Activated gamma-delta T cell treated with Interleukin-2 at 50 U/mL for 16 hours (primary cell): Measurements from ENCODE around the gene KCNJ14.
A peak's percentile ranks its signal among the peaks of the same experiment; 100 is the strongest.
"Not testable (repeated sequence)": the region's sequence is repeated elsewhere in the genome, so short reads cannot be mapped to it uniquely, and the experiment has no call there.

Experiments
- DNase-seq: peaks from one replicate; pipeline ENCODE4 v3.0.0-alpha.2; 2020

KCNJ14 gene

DNA sequence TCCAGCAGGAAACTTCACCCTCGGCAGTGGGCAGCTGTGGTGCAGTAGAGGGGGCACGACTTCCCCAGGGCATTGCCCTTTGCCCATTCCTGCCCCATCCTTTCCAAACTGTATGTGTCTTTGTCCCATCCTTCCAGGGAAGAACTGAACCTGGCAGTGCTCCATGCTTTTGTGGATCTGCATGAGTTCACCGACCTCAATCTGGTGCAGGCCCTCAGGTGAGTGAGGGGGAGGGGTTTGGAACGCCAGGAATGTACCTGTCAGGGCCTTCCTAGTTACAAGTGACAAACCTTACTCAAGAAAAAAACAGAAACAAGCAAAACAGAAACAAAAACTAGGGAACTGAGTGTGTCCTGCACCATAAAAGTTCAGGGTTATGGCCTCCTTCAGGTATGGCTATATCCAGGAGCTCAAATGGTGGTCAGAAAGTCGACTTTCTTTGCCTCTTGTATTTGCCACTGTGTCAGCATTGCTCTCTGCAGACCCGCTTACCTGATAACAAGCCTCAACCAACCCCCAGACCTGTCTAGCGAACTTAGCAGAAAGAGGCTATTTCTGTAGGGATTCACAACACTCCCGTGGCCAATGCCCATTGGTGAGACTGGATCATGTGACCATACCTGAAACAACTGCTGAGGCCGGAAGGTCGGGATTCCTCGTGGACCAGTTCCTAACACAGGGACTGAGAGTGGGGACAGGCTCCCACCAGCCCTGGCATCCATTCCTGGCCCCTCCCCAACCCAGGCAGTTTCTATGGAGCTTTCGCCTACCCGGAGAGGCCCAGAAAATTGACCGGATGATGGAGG lies 18.0 kb downstream of the KCNJ14 start:
- DNase-seq, result no peak

DNA sequence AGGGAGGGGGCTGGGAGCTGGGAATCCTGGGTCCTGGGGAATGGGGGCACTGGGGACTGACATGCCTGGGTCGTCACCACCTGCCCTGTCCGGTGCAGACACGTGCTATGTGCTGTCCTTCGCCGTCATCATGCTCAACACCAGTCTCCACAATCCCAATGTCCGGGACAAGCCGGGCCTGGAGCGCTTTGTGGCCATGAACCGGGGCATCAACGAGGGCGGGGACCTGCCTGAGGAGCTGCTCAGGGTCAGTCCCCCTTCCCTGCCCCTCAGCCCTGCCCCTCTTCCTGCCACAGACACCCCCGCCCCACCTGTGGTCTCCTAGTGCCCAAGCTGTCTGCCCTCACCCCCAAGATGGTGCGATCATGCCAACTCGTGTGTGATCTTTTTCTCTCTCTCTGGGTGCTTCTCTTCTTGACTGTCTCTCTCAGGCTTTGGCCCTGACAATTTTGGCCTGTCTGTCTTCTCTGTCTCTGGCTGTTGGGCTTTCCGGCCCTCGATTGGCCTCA lies 18.8 kb downstream of the KCNJ14 start:
- no peak for DNase-seq

DNA sequence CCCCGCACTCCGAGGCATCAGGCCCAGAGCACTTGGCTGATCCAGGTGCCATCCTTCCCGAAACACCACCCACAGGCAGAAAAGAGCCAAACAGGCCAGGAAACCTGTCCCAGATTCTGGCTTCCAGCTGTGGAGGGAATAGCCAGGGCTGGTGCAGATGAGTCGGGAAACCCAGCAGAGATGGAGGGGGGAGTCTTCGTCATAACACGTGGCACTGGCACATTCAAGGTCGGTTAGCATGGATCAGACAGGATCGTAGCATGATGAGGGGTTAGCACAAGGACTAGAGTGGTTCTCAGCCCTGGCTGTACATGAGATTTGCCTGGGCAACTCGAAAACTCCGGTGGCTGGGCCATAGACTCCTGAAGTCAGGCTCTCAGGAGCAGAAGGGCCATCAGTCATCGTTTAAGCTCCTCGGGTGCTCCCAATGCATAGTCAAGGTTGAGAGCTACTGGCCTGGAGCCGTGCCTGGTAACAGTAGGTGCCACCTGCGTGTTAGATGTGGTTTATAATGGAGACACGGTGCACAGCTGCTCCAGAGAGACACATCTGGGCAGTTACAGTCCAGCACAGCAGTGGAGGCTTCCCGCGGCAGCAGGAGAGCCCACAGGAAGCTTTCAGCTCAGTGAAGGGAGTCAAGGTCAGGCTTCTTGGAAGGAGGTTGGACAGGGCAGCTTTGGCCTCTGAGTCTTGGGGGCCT lies 20.1 kb downstream of the KCNJ14 start:
- no peak for DNase-seq

DNA sequence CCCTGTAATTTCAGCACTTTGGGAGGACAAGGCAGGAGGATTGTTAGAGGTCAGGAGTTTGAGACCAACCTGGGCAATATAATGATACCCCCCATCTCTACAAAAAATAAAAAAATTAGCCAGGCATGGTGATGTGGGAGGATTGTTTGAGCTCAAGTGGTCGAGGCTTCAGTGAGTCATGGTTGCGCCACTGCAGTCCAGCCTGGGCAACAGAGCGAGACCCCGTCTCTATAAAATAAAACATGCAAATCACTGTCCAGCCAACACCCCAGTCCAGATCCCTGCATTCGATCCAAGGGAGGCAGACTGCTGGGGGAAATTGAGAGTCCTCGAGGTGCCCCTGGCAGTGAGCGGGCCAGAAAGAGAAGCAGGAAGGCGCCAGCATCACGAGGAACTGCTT lies 20.8 kb downstream of the KCNJ14 start:
- no peak for DNase-seq

DNA sequence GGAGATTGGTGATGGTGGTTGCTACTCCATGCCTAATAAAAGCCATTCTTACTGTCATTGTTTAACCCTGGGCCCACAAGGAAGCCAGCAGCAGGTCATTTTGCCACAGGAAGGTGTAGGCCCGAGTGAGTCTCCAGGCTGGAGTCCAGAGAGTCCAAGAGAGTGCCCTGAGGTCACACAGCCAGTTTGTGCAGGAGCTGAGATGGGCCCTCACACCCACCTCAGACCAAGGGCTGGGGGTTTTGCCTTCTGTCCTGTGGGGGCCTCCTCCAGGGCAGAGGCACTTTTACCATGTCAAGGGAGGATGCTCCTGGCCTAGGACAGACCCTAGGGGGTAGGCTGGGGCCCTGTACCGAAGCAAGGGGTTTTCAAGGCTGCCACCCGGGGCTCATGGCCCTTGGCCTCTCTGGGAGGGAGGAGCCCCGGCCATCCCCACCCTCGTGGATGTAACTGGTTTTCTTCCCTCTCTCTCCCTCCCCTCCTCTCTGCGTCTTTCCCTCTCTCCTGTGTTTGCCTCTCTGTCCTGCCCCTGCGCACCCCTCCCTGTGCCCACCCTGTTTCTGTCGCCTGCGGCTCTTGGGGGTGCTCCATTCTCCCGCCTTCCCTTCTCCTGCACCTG lies 21.8 kb downstream of the KCNJ14 start:
- DNase-seq, result no peak

DNA sequence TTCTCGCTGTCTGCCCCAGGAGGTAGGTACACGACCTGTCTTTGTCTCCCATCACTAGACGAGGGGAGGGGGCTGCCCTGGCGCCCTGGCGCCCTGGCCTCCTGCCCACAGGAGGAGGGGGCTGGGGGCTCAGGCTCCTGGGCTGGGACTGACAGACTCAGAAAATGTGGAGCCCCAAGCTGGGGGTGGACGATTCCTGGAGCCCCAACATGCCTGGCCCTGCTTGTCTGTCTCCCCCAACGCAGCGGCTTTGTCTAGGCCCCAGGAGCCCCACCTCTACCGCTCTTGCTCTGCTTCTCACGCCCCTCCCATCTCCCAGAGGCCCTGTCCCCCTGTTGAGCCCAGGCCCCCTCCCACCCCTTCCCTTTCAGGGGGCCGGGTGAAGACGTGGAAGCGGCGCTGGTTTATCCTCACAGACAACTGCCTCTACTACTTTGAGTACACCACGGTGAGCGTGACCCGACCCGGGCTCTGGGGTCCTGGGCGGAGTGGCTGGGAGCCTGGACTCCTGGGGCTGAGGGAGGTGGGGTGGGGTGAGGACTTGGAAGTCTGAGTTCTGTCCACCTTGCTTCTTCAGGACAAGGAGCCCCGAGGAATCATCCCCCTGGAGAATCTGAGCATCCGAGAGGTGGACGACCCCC lies 22.4 kb downstream of the KCNJ14 start:
- DNase-seq, result no peak

DNA sequence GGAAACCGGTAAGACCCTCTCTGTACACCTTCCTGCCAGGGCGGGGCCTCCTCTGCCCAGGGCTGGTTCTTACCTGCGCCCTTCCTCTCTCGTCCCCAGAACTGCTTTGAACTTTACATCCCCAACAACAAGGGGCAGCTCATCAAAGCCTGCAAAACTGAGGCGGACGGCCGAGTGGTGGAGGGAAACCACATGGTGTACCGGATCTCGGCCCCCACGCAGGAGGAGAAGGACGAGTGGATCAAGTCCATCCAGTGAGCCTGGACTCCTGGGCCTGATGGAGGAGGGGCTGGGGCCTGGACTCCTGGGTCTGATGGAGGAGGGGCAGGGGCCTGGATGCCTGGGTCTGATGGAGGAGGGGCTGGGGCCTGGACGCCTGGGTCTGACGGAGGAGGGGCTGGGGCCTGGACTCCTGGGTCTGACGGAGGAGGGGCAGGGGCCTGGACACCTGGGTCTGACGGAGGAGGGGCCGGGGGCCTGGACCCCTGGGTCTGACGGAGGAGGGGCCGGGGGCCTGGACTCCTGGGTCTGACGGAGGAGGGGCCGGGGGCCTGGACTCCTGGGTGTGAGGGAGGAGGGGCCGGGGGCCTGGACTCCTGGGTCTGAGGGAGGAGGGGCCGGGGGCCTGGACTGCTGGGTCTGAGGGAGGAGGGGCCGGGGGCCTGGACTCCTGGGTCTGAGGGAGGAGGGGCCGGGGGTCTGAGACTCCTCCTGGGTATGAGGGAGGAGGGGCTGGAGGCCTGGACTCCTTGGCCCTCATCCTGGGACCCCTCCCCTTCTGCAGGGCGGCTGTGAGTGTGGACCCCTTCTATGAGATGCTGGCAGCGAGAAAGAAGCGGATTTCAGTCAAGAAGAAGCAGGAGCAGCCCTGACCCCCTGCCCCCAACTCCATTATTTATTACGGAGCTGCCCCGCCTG lies 23.2 kb downstream of the KCNJ14 start:
- no peak for DNase-seq

DNA sequence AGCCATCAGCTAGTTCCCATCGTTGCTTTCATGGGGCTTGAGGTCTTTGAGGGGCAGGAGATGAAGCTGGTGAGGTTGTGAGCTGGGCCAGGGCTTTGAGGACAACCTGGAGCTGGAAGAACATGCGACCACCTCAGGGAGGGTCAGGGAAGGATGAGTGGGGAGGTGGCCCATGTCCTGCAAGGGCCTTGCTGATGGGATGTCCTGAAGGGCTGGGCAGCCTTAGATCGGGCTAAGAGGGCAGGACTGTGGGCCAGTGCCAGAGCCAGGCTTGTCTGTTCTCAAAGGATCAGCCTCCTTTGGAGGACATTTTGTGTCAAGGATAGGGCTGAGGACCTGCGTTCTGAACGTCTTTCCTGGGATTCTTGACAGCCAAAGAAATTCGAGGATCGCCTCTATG lies 24.3 kb downstream of the KCNJ14 start:
- no peak for DNase-seq

DNA sequence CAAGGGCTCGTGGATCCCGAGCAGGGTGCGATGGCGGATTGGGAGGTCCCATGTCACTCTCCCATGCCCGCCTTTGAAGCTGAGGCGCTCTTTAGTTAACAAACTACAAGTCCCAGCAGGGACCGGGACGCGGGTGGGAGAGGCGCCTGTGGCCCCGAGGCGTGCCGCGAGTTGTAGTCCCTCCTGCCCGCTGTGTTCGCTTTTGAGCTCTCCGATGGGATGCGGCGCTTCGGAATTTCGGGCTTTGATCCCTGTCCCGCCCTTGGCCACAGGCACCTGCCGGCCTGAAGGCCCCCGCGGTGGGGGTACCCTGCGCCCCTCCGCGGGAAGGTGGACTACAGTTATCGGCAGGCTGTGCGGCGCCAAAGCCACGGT lies 24.8 kb downstream of the KCNJ14 start:
- DNase-seq, result no peak

DNA sequence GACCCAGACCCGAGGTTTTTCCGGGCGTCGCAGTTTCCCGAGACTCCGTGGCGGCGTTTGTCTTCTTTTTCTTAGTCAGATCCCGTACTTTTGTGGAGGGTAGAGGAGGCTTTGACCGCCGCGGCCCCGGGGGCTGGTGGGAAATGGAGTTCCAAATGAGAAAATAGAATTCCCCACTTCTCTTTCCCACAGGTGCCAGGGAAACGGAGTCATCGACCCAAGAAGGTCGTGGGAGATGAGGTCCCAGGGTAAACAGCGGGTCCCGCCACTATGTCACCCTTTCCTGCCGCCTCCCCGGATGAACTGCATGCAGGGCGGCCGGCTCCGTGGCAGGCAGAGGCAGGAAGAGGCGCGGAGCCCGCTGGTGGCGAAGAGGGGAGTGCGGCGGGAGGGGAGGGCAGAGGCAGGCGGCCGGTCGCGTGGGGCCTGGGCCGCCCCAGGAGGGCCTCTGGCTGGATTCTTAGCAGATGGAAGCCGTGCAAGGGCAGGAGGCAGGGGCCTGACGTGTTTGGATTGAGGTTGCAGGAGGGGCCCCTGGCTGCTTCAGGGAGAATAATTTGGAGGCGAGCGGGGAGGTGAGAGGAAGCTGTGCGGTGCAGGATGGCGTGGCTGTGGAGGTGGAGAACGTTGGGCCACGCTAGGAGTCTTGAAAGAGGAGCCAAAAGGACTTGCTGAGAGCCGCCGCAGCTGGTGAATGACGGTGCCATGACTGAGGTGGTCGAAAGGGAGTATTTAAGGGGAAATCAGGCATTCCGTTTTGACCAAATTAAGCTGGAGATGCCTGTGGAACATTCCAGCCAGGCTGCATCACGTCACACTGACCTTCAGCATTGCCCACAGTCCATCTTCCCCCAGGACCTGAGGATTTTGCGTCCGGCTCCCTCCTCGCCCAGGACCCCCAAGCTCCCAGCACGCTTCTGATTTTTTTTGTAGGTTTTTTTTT lies 25.5 kb downstream of the KCNJ14 start:
- DNase-seq, result peak; percentile 53

DNA sequence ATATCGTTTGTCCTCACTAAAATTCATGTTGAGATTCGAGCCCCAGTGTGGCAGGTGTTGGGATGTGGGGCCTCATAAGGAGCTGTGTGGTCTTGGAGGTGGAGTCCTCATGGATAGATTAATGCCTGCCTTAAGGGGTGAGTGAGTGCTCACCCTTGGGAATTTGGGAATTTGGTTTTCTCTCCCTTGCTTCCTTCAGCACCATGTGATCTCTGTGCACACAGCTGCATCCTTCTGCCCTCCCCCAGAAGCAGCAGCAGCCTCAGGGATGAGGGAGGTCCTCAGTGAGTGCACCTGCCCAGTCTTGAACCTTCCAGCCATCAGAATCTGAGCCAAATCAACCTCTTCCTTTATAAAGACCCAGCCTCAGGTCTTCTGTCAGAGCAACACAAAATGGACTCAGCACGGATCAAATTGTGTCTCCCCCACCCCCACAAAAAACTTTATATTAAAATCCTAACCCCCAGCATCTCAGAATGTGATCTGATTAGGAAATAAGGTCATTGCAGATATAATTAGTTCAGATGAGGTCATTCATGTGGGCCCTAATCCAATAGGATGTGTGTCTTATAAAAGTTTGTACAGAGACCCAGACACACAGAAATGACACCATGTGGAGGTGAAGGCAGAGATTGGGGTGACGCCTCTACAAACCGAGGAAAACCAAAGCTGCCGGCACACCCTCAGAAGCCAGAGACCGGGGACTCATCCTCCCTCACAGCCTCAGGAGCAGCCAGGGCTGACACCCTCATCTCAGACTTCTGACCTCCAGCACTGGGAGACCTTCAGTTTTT lies 26.7 kb downstream of the KCNJ14 start:
- no peak for DNase-seq

DNA sequence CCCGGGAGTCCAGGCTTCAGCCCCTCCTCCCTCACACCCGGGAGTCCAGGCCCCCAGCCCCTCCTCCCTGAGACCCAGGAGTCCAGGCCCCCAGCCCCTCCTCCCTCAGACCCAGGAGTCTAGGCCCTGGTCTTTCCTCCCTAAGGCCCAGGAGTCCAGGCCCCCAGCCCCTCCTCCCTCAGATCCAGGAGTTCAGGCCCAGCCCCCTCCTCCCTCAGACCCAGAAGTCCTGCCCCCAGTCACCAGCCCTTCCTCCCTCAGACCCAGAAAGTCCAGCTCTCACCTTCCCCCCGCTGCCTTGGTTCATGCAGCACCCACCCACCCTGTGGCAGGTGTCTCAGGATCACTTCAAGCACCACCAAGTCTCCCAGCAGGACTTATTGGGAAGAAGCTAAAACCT lies 27.9 kb downstream of the KCNJ14 start:
- DNase-seq, result no peak

DNA sequence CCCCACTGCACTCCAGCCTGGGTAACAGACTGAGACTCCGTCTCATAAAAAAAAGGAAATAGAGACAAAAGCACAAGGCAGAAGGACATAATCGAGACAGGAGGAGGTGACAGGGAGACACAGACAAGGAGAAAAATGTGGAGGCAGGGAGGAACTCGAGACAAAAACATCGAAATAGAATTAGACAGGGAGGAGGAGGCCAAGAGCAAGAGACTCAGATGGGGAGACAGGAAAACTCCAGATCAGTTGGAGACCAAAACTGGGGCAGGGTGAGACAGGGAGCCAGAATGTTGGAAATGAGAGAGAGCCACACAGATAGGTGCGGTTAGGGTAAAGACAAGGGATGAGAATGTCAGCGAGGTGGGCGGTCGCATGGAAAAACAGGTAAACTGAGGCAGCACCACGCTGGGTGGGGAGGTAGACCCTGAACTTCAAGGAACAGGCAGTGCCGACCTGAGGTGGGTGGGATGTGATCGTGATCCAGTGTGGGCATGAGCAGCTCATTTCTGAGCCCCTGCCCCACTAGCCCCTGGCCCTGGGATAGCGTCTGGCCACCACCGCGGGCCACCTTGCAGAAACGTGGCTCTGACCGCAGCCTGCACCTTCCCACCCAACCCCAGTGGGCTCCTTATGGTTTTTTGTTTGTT lies 29.0 kb downstream of the KCNJ14 start:
- no peak for DNase-seq

DNA sequence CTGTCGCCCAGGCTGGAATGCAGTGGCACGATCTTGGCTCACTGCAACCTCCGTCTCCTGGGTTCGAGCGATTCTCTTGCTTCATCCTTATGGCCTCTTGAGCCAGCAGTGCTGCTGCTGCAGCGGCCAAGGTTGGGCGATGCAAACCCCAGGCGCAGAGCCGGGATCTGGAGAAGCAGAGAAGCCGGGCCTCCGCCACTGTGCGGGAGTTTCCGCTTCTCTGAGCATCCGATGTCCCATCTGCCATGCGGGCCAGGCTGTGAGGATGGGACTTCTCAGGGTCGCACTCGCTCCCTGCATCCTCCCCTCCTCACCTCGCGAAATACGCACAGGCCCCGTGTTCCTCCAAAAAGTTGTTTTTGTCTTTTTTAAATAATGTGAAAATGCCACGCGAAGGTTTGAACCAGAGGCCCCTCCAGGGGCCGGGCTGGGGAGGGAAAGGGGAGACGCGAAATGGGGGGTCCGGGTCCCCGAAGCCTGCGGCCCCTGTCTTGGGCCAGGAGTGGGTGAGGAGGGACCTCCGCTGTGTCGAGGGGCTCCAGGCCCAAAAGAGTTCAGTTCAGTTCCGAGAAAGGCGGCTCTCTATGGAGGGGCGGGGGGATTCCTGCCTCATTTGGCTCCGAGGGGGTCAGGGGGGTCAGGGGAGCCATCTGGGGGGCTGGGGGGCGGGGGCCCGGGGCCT lies 29.7 kb downstream of the KCNJ14 start:
- no peak for DNase-seq

DNA sequence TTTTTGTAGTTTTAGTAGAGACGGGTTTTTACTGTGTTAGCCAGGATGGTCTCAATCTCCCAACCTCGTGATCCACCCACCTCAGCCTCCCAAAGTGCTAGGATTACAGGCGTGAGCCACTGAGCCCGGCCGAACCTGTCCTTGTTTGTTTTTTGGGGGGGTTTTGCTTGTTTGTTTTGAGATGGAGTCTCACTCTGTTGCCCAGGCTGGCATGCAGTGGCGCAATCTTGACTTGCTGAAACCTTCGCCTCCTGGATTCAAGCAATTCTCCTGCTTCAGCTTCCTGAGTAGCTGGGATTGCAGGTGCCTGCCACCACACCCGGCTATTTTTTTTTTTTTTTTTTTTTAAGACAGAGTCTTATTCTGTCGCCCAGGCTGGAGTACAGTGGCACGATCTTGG lies 31.3 kb downstream of the KCNJ14 start:
- DNase-seq, result not testable (repeated sequence)

DNA sequence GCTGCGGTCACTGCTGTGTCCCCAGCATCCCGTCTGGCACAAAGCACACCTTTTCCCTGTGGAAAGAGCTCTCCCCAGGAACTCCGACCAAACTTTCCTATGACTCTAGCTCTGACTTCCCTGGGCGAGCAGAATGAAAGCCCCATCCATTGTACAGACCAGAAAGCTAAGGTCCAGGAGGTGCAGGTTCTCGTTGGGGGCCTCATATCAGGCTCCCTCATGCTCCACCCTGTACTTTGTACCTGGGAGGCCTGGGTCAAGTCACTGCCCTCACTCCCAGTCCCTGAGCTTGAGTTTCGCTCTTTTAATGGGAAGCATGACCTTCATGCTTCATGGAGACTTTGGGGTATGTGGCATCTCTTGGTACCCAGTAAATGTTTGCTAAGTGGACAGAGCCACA lies 32.2 kb downstream of the KCNJ14 start:
- DNase-seq, result no peak

DNA sequence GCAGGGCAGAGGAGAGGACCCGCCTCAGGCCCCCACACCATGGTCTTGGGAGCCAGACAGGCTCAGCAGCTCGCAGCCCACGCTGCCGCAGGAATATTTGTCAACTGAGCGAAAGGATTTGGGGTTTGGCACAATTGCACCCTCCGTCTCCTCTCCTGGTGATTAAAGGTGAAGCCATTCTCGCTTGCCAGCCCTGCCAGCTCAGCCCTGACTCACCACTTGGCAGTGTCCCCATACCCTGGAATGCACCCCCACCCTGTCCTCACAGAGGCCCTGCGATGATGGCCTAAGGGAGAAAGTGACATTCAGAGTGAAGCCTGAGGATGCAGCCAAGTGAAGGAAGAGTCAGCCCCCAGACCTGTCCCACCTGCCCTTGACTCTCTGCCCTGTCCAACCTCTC lies 32.6 kb downstream of the KCNJ14 start:
- no peak for DNase-seq

DNA sequence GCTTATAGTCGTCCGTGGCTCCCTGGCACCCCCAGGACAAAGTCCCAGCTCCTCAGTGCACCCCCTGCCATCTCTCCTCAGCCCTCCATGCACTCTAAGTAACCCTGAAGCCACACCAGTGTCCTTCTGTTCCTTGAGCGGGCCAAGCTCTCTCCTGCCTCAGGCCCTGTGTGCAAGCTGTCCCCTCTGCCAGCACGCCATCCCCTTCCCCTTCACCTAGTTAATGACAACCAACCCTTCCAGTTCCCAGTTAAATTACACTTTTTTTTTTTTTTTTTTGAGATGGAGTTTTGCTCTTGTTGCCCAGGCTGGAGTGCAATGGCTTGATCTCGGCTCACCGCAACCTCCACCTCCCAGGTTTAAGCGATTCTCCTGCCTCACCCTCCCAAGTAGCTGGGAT lies 33.1 kb downstream of the KCNJ14 start:
- DNase-seq, result not testable (repeated sequence)

DNA sequence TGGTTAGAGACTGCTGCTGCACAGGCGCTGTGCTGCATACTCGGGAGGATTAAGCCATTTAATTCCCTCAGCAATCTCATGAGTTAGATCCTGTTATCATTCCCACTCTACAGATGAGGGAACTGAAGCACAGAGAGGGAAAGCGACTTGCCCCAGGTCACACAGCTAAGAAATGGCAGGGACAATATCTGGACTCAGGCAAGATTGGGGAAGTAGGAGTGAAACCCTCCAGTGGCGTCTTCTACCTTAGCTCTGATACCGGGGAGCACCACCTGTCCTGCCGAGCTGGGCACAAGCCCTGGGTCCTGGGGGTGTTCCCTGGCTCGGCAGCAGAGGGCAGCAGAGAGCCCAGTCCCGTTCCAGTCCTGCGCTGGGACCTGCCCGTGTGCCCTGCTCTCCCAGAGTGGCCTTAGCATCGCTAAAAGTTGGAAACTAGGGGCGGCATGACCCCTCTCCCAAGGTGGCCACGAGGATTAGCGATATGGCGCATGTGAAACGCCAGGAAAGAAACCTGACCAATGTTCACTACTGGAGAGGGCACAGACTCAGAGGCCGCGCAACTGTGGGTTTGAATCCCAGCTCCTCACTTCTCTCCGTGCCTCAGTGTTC lies 34.3 kb downstream of the KCNJ14 start:
- DNase-seq, result peak; percentile 79
